M059J (cell line): ENCODE measurements around the gene FOXO3. TPM values are rescaled to one million over a fixed set of nuclear protein-coding genes. Genes with fewer than 3 reads are reported as not detected.
"Not testable (repeated sequence)": the region's sequence is repeated elsewhere in the genome, so short reads cannot be mapped to it uniquely, and the experiment has no call there.

Experiments used
- DNase-seq: peaks from one replicate; pipeline ENCODE4 v3.0.0-alpha.2; 2012; ENCODE audit warnings: low read depth
- total RNA-seq: library from RNA; depleted of rRNA; stranded (reverse); fragments of >200 nt; shearing (Covaris generic); gene quantifications from 2 replicates; pipeline ENCODE4 v1.2.3, GENCODE V29; 2014

The FOXO3 gene
- total RNA-seq, 1 experiment from 2014 or later: 34.1 TPM

GRCh38 chr6:108683976-108684375, 123.3 kb downstream of the FOXO3 start:
- DNase-seq: not testable (repeated sequence)

DNA sequence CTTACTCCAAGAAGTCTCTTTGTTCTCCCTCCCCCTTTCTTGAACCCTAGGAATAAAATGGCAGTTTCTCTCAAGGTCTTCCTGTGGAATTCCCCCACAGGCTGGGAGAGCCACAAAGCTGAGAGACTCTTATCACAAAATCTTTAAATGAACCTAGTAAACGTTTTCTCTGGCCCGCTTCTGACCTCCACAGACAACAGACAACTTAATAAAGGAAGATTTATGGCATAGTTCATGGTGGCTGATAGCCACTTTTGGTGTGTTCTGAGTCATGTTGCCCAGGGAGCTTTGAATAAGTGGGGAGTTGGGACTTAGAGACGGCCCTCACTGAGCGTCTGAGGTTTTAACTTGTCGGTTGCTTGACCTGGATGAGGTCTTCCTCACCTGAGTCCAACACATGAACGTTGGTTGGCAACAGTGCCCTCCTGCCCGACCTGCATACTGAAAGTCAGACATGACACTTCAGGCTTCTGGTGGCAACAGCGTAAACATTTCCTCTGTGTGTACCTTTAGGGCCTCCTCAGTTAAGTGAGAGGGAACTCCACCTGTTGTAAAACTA, 124.1 kb downstream of the FOXO3 start:
- peak; percentile 99 for DNase-seq

GRCh38 chr6:108685970-108686369, 125.3 kb downstream of the FOXO3 start:
- no peak for DNase-seq

DNA sequence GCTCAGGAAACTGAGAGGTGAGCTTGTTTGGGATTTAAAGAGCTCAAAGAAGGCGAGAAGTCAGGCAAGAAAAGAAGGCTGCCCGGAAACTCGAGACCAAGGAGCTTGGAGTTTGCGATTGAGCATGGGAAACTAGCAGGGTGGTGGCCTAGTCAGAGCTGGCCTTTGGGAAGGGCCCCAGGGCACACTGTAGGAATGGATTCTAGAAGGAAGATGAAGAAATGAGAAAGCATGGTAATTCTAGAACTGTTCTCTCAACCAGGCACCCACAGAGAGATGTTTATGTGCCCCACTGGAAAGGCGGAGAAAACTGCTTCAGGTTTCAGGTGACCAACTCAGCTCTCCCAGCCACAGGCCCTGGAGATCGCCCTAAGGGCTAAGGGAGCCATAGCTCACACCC, 126.2 kb downstream of the FOXO3 start:
- peak; percentile 61 for DNase-seq

DNA sequence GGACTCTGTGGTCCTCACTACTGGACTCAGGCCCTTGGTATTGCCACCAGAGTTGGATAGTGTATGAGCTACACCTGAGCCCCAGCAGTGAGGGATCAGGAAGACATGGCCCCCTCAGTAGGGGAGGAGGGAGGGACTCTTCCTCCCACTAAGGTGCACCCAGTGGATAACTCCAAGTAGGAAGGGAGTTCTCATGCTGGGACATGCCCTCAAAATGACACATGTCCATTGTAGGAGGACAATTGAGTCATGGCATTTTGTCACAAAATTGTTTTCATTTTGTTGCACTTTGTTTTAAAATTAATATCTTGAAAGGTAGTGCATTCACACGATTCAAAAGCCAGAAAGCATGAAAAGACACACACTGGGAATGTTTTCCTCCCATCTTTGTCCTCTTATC, 127.2 kb downstream of the FOXO3 start:
- DNase-seq: no peak

DNA sequence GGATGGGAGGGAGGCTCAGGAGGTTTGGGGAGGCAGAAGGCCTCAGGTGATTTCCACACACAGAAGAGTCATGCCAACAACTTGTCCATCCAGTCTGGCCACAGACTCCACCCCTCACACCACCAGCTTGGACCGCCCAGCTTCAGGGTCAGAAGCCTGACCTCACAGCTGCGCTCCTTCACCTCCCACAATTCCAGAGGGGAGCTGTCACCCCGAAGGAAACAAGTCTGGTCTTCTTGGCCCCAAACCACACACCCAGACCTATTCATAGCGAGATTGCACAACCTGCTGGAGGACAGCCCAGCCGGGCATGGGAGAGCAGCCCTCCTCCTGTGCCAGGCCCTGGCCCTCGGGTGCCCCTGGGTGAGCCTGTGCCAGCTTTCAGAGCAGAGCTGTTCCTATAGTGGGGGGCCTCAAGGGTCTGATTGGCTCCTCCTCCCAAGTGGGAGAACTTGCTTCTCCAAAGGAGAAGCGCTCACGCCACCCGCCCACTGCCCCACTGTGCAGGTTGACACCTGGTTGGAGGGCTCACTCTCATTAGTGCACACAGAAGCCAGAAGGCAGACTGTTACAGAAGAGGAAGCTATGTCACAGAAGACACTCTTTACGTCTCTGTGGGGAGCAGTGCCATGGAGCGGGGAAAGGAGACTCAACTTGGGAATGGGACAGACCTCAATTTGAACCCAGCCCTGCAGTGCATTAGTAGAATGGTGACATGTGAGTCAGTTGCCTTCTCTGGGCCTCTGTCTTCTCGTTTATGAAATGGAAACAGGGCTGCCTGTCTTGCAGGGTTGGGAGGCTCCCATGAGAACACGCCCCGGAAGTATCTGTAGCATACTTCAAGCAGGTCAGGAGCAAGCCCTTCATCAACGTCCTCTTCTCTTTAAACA, 128.8 kb downstream of the FOXO3 start:
- DNase-seq: peak; percentile 100

- DNase-seq: peak; percentile 56
These were observed 129.8 kb downstream of the FOXO3 start for GRCh38 chr6:108690326-108691049.

DNA sequence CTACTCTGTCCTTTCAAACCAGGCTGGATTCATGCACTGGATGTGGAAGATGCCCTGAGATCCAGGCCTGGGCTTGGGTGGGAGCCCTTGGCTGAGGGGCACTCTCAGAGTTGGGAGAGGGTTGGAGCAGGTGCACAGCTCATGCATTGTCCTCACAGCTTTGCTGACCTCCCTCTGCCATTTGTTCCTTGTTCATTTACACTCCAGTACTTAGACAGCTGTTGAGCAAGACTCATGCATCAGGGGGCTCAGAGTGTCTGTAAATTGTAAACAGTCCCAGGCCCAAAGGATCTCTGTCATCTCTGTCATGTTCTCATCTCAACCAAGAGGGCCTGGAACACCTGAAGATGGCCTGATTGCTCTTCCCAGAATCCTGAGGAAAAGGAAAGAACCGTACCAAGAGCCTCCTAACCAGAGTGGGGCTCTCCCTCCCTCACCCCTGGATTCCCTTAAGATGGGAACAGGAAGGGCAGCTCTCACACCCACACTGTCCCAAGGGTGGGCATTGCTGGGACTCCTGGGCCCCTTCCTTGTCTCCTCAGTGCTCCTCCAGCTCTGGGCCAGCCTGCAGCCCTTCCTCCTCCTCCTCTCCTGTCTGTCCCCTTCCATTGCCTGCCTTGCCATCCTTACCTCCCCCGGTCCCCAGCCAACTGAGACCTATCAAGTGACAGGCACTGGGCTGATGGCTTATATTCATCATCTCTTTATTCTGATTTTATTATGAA, 132.9 kb downstream of the FOXO3 start:
- no peak for DNase-seq

GRCh38 chr6:108694816-108695215, 134.1 kb downstream of the FOXO3 start:
- DNase-seq: peak; percentile 64

GRCh38 chr6:108697561-108698161, 136.9 kb downstream of the FOXO3 start:
- no peak for DNase-seq

- no peak for DNase-seq
These were observed 138.0 kb downstream of the FOXO3 start for GRCh38 chr6:108698593-108699289.

GRCh38 chr6:108699290-108700041, 138.7 kb downstream of the FOXO3 start:
- DNase-seq: no peak

DNA sequence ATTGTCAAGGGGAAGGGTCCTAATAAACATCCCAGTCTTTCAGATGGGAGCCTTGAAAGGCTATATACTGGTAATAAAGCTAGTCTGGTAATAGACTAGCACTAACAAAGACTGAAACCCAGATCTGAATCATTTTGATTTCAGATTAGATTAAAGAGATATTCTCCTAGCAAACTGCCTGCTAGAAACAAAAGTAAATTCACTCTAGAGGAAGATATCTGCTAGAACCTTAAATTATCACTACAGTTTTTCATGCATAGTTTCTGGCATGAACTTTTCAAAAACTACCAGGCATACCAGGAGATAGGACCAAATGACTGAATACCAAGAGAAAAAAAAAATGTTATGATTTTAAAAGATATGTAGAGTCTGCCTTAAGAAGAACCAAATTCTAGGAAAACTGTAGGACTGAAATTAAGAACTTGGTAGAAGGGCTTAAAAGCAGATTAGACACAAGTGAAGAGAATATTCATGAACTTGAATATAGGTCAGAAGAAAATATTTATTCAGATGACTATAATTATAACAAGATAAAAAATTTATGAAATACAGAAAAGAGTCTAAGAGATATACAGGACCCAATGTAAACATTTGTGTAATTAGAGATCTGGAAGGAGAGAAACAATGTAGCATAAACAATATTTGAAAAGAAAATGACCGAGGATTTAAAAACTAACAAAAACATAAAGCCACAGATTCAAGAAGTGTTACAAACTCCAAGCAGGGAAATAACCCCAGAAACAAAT, 141.6 kb downstream of the FOXO3 start:
- no peak for DNase-seq

DNA sequence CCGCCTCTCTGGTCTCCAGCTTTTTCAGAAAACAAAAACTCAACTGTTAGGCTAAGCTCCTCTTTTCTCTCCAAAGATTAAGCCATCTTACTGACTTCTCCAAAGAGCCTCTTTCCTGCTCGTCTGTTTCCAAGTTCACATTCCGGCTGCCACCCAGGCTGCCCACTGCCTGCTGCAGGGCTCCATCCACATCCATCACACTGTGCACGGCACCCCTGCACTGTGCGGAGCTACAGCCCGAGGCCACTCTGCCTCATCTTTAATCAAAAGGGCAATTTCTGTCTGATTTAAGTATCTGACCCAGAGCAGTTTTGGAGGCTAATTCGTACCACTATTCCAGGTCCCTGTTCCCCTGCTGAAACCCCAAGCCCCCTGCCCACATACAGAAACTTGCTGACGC, 145.9 kb downstream of the FOXO3 start:
- DNase-seq: no peak

DNA sequence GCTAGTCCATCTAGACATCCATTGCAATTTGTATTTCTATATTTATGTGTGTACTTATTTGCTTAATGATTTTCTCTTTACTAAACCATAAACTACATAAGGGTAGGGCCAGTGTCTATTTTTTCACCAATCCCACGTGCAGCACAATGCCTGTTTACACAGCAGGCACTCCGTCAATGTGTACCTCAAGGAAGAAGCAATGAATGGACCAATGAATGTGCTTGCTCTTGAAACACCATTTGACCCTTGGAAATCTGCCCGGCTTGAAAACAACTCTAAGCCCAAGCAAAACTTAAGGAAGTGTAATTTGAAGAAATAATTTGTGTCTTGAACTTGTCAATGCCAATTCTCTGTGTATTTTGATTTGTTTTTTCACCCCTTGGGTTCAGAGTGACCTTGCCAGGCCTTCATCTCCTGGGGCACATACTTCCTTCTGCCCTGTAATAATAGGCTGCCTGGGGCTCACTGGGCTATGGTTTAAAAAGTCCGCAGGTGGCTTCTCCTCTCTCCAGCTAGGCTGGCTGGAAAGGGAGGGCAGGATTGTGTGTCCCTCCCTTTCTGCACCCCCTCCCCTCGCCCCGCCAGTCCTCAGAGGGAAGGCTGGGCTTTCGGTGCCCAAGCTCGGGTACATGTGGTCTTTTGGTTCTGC, 146.7 kb downstream of the FOXO3 start:
- DNase-seq: no peak

DNA sequence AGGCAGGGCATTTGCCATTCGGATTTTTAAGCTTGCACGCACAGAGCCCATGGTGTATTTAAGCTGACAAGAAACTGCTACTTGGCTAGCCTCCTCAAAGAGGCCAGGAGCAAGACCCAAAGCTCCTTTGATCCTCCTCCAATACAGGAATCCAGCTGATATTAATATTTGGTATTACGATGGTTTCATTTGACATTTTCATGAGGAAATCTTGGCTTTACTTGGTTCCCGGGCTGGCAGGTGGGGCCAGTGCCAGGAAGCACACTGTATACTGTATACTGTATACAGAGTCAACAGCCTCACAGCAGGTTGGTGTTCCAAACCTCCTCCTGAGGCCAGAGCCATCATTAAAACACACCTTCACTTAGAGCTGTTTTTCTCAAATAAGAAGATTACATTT, 149.3 kb downstream of the FOXO3 start:
- DNase-seq: no peak

DNA sequence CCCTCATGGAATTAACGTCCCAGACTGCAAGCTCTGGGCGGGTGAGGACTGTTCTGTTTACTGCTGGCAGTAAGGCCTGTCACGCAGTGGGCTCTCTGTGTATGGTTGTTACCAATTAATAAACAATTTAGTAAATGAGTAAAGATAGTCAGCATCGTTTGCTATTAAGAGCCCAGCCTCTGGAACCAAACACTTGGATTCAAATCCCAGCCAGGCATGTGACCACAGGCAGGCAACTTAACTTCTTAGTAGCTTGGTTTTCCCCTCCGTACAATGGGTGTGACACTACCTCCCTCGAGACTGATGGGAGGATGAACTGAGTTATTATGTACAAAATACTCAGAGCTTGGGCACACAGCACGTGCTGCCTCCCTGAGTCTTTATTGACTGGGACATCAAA, 149.8 kb downstream of the FOXO3 start:
- DNase-seq: no peak

DNA sequence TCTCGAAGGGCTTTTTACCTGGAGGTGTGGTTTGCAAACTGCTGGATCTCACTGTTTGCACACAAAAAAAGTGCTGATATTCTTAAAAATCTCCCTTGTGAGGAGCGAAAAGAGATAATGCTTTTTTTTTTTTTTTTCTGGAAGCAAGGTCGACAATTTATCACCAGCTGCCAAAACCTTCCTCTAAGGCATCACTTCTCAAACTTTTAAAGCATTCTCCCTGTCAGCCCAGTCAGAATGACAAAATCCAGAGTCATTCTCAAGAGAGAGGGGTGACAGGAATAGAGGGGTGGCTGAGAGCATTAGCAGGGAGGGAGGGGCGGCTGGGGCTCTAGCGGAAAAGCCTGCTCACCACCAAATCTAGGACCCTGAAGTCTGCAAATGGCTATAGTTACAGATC, 150.4 kb downstream of the FOXO3 start:
- no peak for DNase-seq

DNA sequence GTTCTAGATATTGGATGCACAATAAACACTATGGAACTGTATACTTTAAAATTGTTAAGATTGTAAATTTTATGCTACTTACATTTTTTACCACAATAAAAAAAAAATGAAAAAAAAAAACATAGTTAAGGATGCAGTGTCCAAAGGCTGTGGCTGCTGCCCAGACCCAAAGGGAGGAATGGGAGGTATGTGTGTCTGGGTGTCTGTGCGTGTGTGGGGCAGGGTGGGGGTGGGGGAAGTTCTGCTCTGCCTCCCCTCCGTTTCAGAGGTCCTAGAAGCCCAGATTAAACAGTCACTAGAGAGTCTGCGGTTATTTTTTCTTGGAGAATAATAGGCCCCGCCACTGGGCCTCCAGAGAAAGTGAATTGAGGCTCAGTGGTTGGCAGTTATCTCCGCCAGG, 151.1 kb downstream of the FOXO3 start:
- no peak for DNase-seq
